Limb (tissue), 2 donors: ENCODE data around the gene ANKRD23.

ENCODE experiments used
- DNase-seq, 2 donors: peaks; one replicate each; pipeline ENCODE4 v3.0.0-alpha.2; 2016; ENCODE audit errors: extremely low spot score in 2 of 2

ANKRD23 gene

DNA sequence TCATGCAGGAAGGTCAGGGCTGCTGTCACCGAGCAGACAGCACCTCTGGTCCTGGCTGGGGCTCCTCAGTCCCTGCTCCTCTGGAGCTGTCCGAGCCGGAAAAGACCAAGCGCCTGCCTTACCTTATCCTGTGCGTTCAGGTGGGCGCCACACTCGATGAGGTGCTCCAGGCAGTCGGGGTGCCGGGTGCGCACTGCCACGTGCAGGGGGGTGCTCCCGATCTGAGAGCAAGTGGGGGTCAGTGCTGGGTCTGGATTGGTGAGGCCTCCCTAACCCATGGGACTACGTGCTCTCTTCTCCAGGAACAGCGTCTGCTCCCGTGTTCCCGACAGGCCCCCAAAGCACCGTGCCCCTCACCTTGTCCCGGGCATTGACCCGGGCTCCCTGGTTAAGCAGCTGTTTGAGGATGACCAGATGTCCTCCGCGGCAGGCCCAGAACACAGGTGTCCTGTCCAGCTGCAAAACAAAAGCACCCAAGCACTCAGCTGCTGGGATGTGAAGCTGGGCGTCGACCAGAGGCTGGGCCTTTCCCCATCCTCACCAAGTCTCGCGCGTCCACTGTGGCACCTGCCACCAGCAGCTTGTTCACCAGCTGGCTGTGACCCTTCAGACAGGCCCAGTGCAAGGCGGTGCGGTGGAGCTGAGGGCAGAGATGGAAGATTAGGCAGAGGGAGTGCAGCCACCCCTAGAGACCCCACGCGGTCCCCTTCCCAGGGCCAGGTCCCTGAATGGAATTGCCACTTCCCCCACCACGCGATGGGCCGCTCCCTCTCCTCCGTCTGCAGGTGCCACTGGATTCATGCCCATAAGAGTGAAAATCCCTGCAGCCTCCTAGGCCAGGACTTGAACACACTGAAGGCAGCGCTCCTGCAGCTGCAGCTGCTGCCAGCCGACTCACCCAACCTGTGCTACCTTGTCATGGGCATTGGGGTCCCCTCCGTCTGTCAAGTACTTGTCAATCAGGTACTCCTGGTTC lies 3.7 kb downstream of the ANKRD23 start:
- peak in 1 of 2 donors; percentile 25 for DNase-seq

DNA sequence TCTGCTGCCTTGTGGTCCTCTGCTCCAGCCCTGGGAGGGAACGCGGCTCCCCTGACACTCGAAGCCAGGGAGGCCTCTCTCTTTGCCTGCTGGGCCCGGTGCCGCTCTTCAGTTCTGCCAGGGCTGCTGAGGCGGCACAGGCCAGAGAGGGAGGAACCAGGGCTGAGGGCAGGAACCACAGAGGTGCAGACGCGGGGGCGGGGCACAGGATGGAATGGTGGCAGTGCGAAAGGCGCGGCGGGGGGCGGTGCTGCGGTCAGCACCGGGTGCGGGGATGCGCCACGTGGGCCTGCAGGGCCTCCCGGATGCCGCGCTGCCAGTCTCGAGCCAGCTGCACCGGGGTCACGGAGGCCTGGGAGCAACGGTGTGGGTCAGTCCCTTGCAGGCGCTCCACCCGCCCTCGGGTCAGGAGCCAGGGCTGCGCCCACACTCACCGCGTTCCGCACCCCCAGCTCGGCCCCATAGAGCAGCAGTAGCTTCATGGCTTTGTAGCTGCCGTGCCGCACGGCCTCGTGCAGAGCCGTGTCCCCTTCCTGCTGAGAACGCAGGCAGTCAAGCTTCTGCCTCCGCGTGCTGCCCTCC lies 4.4 kb downstream of the ANKRD23 start:
- DNase-seq, result peak in 1 of 2 donors; percentile 43

DNA sequence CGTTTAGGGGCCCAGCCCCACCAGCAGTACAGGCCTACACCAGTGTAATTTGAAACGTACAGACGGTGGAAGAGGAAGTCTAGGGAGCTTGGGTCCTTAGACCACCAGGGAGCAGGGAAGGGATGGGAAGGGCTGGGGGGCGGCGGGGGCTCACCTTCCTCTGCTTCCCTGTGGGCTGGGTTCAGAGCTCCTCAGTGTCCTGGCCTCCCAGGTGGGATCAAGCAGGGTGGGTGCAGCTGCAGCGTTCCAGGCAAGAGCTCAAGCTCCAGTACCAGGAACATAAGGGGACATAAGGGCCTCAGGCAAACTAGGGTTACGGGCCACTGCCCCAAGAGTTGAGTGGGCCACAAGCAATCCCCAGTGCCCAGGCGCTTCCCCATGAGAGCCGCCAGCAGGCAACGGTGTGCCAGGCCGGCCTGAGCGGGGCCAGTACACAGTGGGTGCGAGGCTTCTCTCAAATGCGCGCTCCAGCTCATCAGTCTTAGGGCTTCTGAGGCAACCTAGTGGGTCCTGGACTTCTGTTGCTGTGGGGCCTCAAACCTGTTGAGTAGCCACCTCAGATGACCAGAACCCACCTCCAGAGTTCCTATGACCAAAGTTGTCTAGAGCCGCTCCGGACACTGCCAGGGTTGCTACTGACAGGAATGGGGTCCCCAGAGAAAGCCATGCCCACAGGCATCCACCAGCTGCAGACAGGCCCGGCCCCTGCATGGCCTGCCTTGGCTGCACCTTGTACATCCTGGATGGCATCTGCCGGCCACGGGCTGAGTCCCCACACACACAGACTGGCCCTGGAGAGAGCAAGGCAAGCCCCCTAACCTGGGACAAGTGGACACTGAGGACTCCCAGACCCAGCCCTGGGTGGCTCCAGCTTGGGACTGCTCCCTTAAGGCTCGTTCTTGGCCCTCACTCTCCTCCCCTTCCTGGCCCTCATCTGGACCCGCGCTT lies 5.2 kb downstream of the ANKRD23 start:
- DNase-seq, result peak in 1 of 2 donors; percentile 34

DNA sequence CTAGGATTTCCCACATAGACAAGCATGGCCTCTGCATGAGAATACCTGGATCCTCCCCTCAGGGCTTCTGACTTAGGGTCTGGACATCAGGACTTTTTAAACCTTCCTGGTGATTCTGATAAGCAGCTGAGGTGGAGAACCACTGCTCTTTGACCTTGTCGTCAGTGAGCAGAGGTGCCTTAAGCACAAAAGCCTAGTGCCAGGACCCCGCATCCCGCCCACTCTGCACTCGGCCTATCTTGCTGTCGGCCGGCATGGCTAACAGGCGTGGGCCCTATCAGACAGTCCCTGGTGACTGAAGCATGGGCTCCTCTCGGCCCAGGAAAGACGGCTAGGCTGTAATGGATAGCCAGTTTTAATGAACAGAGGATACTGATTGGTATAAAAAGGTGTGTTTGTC lies 6.2 kb downstream of the ANKRD23 start:
- DNase-seq, result no peak

DNA sequence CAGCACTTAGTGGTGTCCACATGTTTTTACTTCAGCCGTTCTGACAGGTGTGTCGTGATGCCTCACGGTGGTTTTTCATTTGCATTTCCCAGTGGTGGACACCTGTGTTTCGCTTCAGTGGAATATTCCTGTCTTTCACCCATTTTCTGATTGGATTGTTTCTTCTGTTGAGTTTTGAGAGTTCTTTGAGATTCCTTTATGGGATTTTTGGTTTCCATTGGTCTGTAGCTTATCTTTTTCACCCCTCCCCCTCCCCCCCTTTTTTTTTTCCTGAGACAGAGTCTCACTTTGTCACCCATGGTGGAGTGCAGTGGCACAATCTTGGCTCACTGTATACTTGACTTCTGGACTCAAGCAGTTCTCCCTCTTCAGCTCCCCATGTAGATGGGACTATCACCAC lies 8.0 kb downstream of the ANKRD23 start:
- no peak for DNase-seq

DNA sequence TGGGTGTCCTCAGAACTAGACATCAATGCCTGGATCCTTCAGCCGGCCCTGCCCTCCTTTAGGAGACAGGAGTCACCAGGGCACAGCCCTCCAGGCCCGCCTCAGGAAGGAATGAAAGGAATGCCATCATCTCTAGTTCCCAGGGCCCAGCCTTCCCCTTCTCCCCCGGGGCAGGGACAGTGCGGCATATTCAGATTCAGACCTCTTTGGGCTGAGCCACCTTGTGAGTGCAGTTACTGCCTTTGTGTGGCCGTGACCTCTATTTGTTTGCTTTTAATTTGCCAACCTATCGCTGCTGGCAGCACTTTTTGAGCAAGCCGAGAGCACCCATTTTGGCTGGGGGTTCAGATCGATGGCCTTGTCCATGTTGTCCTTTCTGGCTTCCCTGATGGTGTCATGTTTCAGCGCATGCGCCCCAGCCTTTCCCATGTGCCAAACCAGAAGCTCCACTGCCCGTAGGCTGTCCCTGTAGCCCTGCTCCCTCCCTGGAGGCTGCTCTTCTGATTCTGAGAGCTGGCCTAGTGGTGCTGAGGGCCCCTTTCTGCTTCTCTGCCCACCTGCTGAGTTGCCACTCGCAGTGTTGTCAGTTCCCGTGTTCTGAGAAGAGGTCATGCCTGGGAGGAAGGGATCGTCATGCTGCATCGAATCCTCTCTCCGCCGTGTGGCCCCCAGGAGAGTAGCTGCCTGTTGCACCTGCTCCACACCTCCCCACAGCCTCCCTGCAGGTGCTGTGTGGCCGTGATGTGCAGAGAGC lies 10.9 kb downstream of the ANKRD23 start:
- peak; percentile 50 to 72 for DNase-seq

DNA sequence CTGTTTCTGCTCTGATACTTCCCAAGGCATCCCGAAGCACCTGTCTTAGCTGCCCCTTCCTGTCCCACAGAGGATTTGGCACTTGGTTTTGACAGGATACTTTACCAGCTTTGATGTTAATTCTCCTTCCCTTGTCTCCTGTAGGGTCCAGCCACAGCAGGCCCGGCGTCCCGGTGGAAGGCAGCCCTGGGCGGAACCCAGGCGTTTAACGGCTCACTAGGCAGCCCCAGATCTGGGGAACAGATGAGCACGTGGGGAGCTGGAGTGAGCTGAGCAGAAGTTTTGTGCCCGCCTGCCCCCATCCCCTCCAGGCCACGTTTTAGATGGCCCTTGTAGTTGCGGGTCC lies 11.4 kb downstream of the ANKRD23 start:
- DNase-seq, result no peak

DNA sequence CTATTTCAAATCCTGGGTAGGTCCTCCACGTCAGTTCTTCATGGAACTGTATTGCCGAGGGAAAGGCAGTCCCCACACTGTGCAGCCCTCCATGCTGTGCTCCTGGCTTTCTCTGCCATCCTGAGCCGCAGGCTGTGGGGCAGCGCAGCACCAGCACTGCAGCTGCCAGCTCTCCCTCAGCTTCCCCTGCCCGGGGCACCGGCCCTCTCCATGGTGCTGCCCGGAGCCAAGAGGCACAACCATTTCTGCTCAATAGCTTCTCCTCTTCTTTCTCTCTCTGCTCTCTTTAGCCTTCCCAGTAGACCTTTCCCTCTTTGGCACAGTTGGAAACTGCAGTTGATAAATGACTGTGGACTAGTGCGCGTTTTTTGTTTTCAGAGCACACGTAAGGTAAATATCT lies 12.1 kb downstream of the ANKRD23 start:
- no peak for DNase-seq

DNA sequence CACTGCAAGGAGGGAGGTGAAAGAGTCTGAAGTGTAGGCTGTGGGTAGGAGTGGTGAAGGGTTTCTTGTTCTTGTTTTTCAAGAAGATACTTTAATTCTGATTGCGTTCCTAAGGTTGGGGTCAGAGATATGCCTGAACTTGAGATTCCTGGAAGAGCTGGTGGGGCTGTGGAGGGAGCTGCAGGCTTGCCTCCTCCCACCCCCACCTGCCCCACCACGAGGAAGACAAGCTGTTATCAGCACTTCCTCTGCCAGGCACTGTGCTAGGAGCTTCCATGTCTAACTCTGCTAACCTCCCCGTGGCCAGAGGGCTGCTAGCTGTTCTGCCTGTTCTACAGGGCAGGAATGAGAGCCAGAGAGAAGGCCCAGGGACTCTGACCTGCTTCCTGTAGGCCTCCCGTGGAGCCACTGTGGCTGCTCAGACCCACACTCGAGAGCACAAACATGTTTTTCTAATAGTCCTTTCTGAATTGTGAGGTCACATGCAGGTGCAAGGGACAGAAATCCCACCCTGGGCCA lies 13.7 kb downstream of the ANKRD23 start:
- DNase-seq, result no peak

DNA sequence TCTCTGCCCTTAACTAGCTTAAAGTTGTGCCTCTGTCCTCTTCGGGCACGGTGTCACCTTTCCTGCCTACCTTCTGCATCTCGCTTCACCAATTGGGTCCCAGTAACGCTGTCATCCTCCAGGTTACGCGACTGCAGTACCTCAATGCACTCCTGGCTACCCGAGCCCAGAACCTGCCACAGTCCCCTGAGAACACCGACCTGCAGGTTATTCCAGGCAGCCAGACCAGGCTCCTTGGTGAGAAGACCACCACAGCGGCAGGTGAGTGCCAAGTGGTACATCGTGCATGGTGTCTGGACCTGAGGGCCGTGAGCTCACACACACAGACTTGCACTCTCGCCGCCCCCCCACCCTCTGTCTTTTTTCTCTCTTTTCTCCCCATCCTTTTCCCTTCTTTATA lies 14.9 kb downstream of the ANKRD23 start:
- DNase-seq, result no peak

DNA sequence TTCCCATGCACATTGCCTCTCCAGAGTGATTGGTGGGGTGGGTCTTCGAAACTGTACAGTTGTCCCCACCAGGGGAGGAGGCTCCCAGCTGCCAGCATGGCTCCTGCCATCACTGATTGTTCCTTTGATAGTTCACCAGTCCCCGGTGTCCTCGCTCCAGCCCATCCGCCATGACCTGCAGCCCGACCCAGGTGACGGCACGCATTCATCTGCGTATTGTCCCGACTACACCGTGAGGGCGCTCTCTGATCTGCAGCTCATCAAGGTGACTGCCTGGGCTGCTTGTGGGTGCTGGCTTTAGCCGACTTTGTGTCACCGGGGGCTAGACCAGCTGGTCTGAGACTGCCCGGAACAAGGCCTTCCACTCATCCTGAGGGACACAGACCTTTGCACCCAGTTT lies 15.4 kb downstream of the ANKRD23 start:
- DNase-seq, result no peak

DNA sequence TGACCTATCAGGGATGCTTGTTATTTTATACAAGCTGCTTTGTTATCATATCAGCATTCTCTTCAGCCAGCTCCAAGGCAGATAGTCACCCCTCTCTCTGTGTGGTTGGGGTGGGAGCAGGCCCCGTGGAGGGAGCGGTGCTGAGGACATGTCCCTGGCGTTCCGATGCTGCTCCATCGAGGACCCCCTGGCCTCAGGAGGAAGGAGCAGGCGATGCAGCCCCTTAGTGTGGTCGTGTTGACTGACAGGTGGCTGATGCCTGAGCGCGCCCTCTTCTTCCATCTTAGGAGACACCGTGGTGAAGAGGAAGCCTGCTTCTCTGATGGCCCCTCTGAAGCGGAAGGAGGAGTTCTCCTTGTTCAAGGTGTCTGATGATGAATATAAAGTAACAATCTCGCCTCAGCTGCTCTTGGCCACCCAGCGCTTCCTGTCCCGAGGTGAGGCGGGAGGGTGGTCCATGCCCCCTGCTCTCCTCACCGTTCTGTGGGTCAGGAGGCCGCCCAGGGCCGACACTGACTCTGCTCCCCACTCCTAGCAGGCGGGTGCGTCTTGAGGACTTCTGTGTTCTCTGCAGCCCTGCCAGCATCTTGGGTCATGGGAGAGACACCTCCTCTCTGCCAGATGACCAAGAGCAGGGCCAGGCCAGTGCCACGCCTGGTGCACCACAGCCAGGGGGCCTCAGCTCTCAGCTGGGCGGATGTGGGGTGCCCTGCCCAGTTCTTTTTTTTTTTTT lies 17.1 kb downstream of the ANKRD23 start:
- no peak for DNase-seq

DNA sequence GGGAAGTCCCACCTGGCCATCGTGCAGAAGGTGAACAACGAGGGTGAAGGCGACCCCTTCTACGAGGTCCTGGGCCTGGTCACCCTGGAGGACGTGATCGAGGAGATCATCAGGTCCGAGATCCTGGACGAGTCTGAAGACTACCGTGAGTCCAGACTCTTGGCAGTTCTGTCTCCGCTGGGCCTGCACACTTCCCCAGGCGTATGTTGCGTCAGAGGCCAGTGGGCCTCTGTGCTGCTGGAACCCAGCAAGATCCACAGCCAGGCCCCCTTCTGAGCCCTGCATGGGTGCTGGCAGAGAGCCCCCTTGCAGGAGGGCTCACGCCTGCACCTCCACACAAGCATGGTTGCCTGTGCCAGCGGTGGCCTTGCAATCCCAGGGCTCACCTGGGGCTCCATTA lies 18.8 kb downstream of the ANKRD23 start:
- no peak for DNase-seq

DNA sequence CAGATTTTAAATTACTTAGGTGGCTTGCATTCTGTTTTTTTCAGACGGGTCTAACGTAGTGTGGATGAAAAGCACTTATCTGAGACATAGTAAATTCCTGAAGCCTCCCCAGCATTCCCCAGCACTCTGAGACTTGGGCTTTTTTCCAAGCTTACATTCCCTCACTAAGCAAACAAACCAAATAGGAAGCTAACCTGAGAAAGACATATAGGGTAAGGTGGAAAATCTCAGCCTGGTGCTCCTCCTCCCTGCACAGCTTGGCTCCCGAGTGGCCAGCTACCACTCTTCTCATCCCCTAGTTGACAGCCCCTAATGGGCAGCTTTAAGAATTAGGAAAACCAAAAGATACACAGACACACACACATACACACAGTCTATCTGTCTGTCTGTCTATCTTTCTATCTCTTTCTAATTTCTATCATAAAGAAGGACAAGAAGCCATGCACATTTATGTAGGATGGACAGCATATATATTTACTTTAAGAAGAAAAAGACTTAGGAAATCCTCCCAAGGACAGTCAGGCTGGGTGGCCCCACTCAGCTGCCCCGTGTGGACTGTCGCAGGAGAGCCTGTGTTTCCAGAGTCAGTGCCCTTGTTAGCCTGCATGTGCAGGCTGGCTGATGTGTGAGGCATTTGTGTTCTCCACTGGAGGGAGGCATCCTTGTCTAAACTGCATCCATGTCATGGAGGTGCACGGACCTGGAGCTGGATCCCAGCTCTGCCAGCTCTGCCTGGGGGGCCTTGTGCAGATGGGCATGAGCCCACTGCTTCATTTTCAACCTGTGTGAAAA lies 19.5 kb downstream of the ANKRD23 start:
- no peak for DNase-seq

DNA sequence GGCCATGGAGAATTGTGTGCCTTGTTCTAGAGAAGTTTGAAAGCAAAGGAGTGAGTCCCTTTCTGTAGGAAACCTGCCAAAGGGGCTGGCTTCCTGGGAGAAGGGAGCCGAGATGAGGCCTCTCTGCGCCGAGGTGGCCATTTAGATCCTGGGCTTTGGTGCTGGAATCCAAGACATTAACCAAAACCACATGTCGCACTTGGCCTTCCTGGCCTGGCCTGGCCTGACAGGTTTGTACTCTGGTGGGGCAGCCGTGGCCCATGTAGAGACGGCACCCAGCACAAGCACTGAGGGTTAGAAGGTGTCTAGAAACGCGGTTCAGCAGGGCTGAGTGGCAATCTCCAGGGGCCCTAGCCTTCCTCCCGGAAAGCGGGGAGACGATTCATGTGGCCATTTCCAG lies 20.6 kb downstream of the ANKRD23 start:
- DNase-seq, result no peak

DNA sequence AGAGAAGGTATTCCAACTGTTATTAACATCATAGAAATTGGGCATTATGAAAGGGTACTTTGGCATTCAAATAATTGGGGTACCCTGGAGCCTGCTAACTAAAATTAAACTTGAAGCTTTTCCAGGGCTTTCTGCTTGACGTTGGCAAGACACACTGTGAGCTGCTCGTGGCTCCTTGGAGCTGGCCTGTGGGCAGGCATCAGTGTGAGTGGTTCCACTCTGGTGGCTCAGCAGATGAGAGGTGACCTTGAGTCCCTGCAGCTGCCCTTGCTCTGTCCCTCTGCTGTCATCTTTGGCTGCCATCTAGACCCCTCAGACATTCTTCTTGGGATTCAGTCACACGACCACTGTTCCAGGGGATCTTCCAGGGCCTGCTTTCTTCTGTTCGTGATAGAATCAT lies 21.0 kb downstream of the ANKRD23 start:
- no peak for DNase-seq

DNA sequence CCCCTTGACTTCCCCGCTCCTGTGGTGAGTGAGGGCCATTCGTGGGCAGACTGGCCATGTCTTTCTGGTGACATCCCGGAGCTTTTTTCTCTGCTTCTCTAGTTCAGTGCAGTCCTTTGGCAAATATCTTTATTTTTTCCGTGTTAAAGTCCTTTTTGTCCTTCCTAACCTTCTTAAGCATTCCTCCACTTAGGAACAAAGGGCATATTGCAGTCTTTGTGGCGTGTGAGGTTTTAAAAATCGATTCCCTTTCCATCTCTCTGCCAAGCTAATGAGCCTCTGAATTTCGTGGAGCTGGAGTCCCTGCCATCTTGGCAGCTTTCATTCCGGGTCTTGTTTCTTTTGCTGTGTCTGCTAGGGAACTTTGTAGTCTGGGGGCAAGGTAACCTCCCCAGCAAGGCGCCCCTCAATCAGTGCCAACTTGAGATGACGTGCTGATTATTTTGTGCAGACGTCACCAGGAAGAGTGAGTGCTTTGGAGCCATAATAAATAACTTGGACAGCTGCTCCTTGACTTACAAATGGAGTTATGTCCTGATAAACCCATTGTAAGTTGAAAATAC lies 22.6 kb downstream of the ANKRD23 start:
- DNase-seq, result no peak

DNA sequence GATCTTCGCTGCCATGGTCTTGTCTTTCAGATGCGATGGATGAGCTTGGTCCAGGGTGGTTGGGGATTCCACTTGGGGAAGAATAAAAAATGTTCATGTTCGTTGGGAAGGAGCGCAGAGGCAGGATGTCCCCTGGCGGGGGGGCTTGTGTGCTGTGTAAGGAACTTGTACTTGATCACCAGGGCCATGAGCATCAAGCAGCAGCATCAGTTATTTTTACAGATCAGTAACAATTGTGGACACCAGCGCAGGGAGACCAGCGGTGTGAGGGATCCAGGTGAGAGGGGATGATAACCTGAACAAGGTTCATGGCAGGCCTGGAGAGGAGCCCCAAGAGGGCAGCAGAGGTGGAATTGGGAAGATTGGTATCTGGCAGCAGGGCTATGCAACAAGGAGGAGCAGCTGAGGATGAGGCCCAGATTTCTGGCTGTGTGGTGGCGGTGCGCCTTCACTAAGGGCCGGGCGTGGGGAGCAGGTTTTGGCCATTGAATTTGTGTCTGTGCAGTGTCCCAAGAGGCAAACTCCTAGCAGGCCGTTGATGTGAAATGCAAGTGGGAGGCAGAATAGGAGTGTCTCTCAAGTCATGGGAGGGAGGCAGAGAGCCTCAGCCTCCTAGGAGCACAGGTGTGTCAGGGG lies 23.8 kb downstream of the ANKRD23 start:
- no peak for DNase-seq
